HG03354 (cell line): ENCODE results near the gene MCUB.
A peak's percentile ranks its signal among the peaks of the same experiment; 100 is the strongest.
"Not testable (repeated sequence)": the region's sequence is repeated elsewhere in the genome, so short reads cannot be mapped to it uniquely, and the experiment has no call there.

Experiments used
- ATAC-seq: cut with Tn5 transposase; IDR thresholded peaks from one replicate; pipeline ENCODE4 v1.9.1; 2021; ENCODE audit warnings: mild to moderate bottlenecking; ENCODE audit not compliant: unreplicated experiment, poor library complexity, severe bottlenecking

Gene MCUB

GRCh38 chr4:109559983-109560686 is at the start of gene MCUB:
Gene MCUB (plus strand): TSS chr4:109560246. CDS start chr4:109560338, 92 bp downstream.
- ATAC-seq = peak; percentile 93

GRCh38 chr4:109510687-109511086 is 49.4 kb upstream of the MCUB start:
- no peak for ATAC-seq

- no peak for ATAC-seq
These were observed 48.6 kb upstream of the MCUB start for GRCh38 chr4:109511414-109511813.

GRCh38 chr4:109513368-109513767 is 46.7 kb upstream of the MCUB start:
- not testable (repeated sequence) for ATAC-seq

GRCh38 chr4:109532182-109532581 is 27.9 kb upstream of the MCUB start:
- no peak for ATAC-seq

GRCh38 chr4:109545401-109545800 is 14.6 kb upstream of the MCUB start:
- no peak for ATAC-seq

GRCh38 chr4:109547394-109547793 is 12.7 kb upstream of the MCUB start:
- ATAC-seq = no peak

GRCh38 chr4:109548655-109549054 is 11.4 kb upstream of the MCUB start:
- no peak for ATAC-seq

GRCh38 chr4:109552237-109552636 is 7.8 kb upstream of the MCUB start:
- no peak for ATAC-seq

- no peak for ATAC-seq
These were observed 6.9 kb upstream of the MCUB start for GRCh38 chr4:109553130-109553529.

GRCh38 chr4:109554971-109555370 is 5.1 kb upstream of the MCUB start:
- ATAC-seq = no peak

- ATAC-seq = no peak
These were observed 2.6 kb upstream of the MCUB start for GRCh38 chr4:109557433-109557832.

- ATAC-seq = not testable (repeated sequence)
These were observed 2.0 kb upstream of the MCUB start for GRCh38 chr4:109558095-109558494.

GRCh38 chr4:109559625-109559982 is 442 bp upstream of the MCUB start:
- peak; percentile 30 for ATAC-seq

- peak; percentile 70 for ATAC-seq
These were observed 828 bp downstream of the MCUB start for GRCh38 chr4:109560687-109561461.

GRCh38 chr4:109562457-109563239 is 2.6 kb downstream of the MCUB start:
- ATAC-seq = no peak

GRCh38 chr4:109571494-109571893 is 11.4 kb downstream of the MCUB start:
- ATAC-seq = no peak

GRCh38 chr4:109572154-109572553 is 12.1 kb downstream of the MCUB start:
- ATAC-seq = no peak

- ATAC-seq = no peak
These were observed 14.4 kb downstream of the MCUB start for GRCh38 chr4:109574443-109574850.
